GM18867 (cell line): ENCODE measurements around the gene EBI3.
"Not testable (repeated sequence)": the region's sequence is repeated elsewhere in the genome, so short reads cannot be mapped to it uniquely, and the experiment has no call there.

Experiments
- ATAC-seq: cut with Tn5 transposase; IDR thresholded peaks from one replicate; pipeline ENCODE4 v1.9.1; 2021; ENCODE audit warnings: mild to moderate bottlenecking, moderate library complexity; ENCODE audit not compliant: unreplicated experiment

The EBI3 gene

DNA sequence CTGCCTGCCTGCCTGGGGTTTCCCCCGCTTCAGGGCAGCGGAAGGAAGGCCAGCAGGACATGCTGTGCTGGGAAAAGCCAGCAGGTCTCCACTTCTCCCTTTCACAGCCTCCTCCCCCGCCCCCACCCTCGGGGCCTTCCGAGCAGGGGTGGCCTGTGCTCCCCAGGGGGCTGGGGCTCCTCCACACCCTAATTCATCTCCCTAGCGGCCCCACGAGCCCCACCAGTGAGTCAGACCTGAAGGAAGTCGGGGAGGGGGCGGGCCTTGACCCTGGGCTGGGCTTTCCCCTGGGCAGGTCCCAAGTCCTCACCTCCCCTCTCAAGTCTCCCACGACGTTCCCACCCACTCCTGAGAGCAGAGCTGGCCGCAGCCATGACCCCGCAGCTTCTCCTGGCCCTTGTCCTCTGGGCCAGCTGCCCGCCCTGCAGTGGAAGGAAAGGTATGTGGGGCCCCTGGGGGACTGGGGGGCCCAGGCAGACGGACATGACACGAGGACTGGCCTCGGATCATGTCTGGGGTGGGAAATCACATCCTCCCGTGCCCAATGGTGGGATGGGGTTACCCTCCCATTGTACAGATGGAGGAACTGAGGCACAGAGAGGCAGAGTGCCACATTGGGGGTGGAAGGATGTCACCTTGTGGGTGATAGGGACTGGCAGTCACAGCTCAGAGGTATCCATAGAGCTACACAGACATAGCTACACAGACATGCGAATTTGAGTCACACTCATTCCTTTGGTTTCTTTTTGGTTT is at the start of gene EBI3:
Gene EBI3 (plus strand): TSS at position 345 of the 753 bp plus-strand sequence. CDS start 28 bp downstream, at position 373.
- no peak for ATAC-seq

GRCh38 chr19:4181053-4181508 is 48.2 kb upstream of the EBI3 start:
- no peak for ATAC-seq

- ATAC-seq = peak; percentile 66
These were observed 47.1 kb upstream of the EBI3 start, which contains the start of the genes ANKRD24 and SIRT6 for GRCh38 chr19:4182084-4182810. Gene ANKRD24 (plus strand): TSS chr19:4182689. CDS start chr19:4186426, 3,737 bp downstream. Gene SIRT6 (minus strand): TSS chr19:4182563. CDS start chr19:4182539, 24 bp downstream.

DNA sequence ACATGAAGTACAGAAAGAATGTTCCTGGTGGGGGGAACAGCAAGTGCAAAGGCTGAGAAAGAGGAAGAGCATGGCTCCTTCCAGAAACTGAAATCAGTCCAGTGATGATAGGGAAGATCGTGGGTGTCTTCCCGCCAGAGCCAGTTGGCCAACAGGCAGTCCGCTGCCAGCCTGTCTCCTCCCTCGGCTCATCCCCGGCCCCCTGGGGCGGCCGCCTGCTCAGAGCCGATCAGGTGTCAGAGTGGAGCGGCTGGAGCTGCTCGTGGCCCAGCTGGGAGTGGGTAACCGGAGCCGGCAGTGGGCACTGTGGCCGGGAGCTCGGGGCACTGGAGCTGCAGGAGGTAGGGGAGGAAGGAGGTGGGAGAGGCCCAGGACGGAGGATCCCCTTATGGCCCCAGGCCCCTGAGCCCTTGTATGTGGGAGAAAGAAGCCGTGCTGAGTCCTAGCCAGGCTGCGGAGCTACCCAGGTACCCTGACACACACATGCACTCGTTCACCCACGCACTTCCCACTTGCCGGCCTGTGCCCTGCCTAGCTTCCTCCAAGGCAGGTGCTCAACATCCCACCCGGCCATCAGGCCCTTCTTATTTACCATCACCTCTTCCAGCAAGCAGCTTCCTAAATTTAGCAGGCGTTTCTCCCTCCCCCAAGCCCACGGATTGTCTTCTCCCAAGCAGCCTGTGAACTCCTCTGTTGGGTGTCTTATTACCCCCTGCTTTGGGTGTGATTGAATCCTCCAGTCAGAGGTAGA is 45.2 kb upstream of the EBI3 start:
- no peak for ATAC-seq

DNA sequence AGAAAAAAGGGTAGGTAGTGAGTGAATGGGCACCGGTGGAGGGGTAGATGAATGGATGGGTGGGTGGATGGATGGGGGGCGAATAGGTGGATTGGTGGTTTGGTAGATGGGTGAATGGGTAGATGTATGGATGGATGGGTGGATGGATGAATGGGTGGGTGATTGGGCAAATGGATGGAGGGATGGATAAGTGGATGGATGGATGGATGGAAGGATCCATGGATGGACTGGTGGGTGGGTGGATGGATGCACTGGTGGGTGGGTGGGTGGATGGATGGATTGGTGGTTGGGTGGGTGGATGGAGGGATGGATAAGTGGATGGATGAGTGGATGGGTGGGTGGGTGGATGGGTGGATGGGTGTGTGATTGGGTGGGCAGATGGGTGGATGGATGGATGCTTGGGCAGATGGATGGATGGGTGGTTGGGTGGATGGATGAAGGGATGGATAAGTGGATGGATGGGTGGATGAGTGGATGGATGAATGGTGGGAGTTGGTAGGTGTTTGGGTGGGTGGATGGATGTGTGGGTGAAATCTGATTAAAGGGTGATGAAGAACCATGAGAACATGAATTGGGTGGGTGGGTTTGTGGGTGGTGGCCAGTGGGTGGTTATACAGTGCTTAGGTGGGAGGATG is 44.5 kb upstream of the EBI3 start:
- no peak for ATAC-seq

GRCh38 chr19:4185413-4186086 is 43.8 kb upstream of the EBI3 start:
- no peak for ATAC-seq

DNA sequence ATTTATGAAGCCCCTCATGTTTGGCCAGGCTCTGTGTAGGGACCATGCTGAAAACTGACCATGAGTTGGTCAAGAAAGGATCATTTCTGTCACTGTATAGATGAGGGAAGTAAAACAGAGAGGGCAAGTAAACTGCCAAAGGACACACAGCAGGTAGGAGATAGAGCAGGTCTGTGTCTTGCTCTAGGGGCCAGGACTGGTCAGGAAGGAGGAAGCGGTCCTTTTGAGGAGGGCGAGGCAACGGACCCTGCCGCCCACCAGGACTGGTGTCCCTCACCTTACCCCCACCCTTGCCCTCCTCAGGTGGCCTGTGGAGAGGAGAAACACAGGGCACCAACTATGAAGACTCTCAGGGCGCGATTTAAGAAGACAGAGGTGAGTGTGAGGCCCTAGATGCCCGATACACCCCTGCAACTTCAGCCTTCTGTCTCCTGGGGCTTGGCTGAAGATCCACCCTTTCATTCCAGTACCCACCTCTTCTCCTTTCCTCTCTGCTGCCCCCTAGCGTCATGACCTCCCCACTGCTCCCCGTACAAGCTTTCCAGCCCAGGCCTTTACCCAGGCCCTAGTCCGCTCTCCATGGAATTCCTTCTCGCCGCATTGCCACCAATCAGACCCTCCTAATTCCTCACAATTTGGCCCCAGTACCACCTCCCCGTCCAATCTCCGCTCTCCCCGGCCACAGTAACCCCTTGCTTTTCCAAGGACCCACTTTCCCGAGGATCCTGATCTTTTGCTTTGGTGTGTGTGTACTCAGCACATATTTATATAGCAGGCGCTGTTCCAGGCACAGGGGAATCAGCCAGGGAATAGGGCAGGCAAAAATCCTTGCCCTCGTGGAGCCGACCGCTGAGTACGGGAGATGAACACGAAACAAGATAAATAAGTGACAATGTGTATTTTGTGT is 43.0 kb upstream of the EBI3 start:
- ATAC-seq = no peak

GRCh38 chr19:4187313-4188122 is 41.8 kb upstream of the EBI3 start:
- ATAC-seq = no peak

DNA sequence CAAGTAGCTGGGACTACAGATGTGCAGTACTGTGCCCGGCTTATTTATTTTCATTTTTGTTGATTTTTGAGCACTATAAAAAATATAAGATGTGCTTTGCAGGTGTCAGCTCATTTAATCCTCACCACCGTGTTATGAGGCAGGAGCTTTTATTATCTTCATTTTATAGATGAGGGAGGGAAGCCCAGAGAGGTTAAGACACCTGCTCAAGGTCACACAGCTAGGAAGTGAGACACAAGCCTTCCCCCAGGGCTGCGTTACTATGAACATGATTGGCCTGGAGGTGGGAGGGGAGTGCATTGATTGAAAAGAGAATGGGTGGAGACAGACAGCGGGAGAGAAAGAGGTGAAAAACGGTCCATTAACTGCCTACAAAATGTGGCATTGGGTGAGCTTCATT is 39.7 kb upstream of the EBI3 start:
- ATAC-seq = no peak

DNA sequence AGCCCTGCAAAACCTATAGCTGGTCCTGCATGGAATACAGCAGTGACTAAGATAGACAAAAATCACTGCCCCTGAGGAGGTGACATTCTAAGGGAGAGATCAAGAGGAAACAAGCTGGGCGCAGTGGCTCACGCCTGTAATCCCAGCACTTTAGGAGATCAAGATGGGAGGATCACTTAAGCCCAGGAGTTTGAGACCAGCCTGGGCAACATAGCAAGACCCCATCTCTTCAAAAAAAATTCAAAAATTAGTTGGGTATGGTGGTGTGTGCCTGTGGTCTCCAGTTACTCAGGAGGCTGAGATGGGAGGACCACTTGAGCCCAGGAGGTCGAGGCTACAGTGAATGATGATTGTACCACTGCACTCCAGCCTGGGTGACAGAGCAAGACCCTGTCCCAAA is 36.8 kb upstream of the EBI3 start:
- not testable (repeated sequence) for ATAC-seq

- ATAC-seq = no peak
These were observed 35.0 kb upstream of the EBI3 start for GRCh38 chr19:4194353-4194752.

GRCh38 chr19:4196009-4196408 is 33.3 kb upstream of the EBI3 start:
- no peak for ATAC-seq

DNA sequence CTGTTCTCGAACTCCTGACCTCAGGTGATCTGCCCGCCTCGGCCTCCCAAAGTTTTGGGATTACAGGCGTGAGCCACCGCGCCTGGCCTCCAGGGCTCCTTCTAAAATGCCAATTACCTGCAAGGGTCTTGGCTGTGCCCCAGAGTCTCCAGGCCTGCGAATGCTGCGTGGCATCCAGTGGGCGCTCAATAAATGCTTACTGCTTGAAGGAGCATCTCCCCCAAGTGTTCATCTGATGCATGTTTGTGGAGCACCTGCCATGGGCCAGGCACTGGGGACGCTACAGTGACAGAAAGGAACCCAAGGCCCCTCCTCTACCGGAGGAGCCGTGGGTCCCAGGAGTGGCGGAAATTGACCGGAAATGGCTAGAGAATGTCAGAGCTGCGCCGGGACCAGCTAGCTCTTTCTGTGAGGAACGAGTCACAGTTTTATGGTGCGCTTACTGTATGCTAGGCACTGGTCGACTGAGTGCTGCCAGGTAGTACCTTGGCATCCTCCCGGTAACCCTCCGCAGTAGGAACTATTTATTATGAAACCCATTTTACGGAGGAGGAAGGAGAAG is 32.7 kb upstream of the EBI3 start:
- no peak for ATAC-seq

- no peak for ATAC-seq
These were observed 32.1 kb upstream of the EBI3 start for GRCh38 chr19:4197228-4197624.

- no peak for ATAC-seq
These were observed 31.5 kb upstream of the EBI3 start for GRCh38 chr19:4197625-4198466.

DNA sequence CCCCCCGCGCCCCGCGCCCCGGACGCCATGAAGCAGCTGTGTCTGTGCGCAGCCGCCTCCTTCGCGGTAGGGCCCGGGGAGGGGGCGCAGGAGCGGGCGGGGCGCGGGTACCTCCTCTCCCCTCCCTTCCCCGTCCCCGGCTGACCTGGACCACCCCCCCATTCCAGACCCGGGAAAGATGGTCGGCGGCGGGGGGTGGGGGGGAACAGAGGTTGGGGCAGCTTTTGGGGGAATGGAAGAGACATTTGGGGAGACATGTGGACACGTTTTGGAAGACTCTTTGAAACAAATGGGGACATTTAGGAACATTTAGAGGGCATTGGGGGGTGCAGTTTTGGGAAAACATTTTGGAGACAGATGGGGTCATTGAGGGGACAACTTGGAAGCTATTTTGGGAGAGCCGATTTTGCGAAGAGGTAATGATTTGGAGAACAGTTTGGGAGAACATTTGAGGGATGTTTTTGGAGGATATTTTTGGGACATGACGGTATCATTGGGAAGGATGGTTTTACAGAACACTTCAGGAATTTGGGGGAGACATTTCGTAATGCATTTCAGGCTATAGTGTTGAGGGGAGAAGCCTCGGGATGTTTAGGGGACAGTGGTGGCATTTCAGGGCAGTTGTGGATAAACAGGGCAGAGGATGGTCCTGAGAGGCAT is 30.7 kb upstream of the EBI3 start:
- ATAC-seq = no peak
